HG03457 (cell line): ENCODE measurements around the gene AMDHD1.

Experiments used
- ATAC-seq: cut with Tn5 transposase; IDR thresholded peaks from one replicate; pipeline ENCODE4 v1.9.1; 2021; ENCODE audit warnings: moderate number of reproducible peaks; ENCODE audit not compliant: unreplicated experiment

Gene AMDHD1

DNA sequence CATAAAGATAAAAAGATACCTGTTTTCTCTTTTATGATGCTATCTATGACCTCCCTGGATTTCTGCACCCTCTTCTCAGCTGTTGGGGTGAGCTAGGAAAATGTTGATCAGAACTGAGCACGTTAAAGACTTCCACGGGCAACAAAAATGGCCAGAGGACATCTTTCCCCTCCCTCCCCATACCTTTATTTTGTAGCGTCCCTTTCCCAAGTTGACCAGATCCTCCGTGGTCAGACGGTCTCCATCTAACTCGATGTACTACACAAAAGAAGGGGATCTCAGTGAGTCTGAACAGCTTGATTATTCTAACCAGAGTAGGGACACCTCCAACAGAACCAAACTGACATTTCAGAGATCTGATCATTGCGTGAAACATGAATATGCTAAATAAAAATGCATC, 50.8 kb downstream of the AMDHD1 start:
- no peak for ATAC-seq

- ATAC-seq: no peak
Observed at GRCh38 chr12:95994476-95994875, 51.3 kb downstream of the AMDHD1 start.

DNA sequence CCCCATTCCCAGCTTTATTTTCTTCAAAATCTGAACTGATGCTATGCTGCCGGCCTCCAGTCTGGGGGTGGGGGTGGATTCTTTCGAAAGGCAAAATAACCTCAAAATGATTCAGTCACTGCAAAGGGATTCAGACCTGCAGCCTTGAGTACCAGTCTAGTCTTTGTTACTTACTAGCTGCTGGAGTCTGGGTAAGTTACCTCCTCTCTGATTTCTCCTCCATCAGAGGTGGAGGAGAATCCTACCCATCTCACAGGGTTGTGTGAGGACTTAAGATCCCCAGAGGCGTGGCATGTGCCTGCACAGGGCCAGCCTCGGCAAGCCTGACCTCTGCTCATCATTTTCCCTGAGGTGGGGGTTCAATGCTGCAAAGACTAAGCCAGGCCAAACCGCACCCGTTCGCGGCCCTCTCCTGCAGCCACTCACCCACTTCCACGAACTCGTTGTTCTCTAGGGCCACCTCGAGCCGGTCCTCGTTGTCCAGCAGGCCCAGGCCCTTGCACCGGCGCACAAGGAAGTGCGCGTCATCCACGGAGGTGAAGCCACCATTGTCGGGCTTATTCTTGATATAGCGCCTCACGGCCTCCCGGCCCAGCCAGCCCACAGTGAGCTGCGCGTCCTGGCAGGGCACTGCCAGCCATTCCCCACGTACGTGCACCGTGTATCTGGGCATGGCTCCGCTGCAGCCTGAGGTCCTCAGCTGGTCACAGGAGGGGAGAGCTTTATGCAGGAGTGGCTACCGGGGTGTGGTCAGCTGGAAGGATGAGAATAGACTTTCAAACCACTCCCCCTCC, 52.3 kb downstream of the AMDHD1 start:
- ATAC-seq: no peak

DNA sequence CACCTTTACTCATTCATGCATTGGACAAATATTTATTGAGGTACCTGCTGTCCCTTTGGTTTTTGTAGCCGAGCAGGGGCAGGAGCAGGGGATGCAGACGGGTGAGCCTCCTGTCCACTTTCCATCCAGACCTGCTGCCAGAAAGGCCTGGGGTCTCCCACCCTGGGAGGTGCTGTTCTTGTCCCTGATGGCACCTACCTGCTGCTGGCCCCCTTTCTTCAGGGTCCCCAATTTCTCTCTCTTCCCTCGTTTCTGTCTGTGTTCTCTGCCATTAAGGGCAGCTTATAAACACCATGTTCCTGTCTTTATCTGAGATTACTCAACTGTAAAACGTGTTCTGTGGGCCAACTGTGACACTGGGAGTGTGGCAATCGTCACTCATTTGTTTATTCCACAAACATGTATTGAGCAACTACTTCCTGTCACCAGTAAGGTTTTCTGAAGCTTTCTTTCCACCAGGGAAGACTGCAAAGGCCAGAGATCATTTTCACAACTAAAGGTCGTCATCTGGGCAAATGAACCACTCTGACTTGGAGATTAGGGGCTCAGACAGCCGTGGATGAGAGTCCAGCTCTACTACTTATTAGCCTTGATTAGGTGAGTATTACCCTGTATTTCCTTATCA, 53.0 kb downstream of the AMDHD1 start, which contains the start of gene HAL:
TSS of gene HAL (minus strand) at position 311 of the 625 bp plus-strand sequence. CDS start 434 bp downstream, outside the sequence.
- no peak for ATAC-seq

DNA sequence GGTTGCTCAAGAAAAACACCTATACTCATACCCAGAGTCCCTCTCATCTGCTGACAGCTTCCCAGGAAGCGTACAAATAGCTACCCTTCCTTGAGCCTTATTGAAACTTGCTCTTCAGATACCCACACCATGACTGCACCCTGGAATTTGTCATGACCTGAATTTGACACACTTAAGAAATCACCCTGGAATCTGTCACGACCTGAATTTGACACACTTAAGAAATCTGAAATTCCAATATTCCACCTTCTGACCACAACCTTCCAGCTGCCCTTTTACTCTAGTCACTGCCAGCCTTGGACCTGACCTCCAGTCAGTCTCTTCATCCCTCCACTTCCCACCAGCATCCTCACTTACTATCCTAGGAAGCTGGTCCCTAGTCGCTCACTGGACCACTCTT, 54.1 kb downstream of the AMDHD1 start:
- ATAC-seq: no peak

DNA sequence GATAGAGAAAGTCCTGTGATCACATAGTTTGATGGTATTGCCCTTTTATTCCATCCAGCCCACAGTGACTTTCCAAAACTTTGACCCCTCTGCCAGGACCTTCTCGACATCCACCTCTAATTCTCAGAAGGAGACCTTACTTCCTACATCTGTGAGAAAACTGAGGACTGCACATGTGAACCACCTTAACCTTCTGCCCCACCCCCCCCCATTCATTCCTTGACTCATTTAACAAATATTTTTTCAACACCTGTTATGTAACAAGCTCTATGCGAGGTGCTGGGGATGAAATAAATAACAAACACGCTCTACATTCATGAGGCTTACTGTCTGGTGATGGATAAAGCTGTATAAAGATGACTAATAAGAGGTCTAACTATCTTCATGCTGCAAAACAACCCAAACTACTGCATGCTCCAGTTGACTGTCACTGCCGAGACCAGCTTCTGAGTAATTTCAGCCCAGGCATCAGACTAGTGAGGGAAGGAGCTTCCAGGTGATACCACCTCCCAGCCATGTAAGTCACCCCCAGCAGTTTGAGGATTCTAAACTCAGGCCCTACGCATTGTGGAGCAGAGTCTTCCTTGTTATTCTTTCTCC, 54.9 kb downstream of the AMDHD1 start:
- ATAC-seq: no peak

DNA sequence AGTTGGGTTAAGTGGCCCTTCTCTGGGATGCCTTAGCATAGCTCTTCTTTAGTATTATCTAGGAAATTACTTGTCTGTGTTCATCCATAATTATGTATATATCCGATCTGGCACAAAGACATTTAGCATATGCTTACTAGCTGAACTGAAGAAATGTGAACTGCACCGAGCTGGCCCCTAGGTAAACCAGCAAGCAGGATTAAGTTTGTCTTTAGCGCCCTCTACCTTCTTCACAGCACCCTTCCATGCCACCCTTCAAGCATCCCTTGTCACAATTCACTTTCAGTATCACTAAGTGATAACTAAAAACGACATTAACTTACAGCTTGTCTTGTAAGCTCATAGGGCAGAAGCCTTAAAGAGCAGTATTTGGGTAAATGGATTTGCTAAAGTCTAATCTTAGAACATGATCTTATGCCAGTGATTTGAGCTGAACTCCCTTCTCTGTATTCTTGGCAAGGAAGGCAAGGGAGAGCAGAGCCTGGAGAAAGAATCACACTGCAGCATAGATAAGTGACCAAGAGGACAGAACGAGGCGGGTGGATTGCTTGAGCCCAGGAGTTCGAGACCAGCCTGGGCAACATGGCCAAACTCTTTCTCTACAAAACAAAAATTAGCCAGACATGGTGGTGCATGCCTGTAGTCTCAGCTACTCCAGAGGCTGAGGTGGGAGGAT, 55.6 kb downstream of the AMDHD1 start:
- ATAC-seq: peak; percentile 97

GRCh38 chr12:95999484-95999883, 56.4 kb downstream of the AMDHD1 start:
- no peak for ATAC-seq

DNA sequence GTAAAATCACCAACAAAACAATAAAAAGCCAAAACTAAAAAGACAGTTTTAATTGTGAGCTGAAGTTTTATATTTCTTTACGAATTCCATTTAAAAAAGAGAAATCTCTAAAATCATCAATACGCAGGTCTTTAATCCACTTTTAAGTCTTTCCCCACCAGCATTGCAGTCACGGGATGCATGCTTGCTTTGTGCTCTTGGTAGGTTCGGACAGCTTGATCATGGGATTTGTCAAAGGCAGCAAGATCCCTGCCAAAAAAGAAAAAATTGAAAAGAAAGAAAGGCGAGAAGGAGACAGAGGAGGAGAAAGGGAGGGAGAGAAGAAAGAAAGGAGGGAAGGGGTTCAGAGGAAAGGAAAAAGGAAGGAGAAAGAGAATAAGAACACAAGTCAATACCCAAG, 57.7 kb downstream of the AMDHD1 start:
- ATAC-seq: no peak

DNA sequence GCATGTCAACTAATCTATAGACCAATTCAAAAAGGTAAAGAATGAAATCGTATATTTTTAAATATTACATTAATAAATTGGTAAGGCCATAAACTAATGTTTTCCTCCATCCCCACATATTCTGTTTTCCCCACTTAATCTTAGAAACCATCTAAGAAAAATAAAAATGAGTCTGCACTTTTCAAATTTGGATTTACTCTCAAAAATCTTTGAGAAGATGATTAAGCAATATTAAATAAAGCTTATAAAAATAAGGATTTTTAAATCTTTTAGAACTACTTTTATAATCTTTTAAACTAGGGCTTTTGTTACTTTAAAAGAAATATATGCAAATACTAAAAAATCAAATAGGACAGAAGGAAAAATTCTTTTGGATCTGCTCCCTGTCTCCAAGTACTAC, 63.6 kb downstream of the AMDHD1 start:
- ATAC-seq: no peak

GRCh38 chr12:96007729-96008128, 64.6 kb downstream of the AMDHD1 start:
- no peak for ATAC-seq

DNA sequence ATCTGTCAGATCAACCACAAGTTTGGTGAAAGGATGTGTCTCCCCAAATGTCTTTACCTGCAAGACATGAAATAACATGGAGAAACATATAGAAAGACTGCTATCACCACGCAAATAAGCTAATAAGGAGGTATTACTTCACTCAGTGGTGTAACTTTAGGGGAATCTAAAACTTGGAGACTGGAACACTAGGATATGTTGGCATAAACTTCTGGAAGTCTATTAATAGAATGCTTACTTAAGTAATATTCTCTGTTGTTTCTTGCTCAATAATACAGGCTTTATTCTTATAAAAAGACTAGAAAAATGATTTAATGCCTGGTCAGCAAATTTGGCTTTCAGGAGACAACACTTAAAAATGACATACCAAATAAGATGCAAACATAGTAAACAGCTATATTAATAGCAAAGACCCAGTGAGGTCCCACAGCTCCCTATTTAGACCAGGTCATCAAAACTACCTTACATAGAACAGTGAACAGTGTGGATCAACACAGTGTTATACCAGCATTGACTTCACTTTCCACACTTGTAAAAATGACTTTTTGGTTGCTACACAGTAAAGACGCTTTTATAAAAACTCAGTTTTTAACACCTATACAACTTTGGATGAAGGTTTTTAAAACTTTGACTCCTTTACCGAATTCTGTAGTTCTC, 71.9 kb downstream of the AMDHD1 start:
- ATAC-seq: no peak

- no peak for ATAC-seq
Observed at GRCh38 chr12:96015672-96016071, 72.5 kb downstream of the AMDHD1 start.
